CD14-positive monocyte (primary cell): ENCODE measurements around the gene PTPN12. TPM values are rescaled to one million over a fixed set of nuclear protein-coding genes. Genes with fewer than 3 reads are reported as not detected.
A peak's percentile ranks its signal among the peaks of the same experiment; 100 is the strongest.

Experiments
- DNase-seq, 3 donors: peaks; one replicate each; pipeline ENCODE4 v3.0.0-alpha.2; 2011 to 2022
- H2AFZ ChIP-seq: 2 replicates; pipeline ENCODE4 v1.6.0; 2012; ENCODE audit warnings: mild to moderate bottlenecking, low read depth, low read length, inconsistent platforms; ENCODE audit not compliant: insufficient read depth, poor library complexity, severe bottlenecking
- H3K27ac ChIP-seq, 2 donors: 1 replicate in 1 of 2; 2 replicates in 1 of 2; pipeline ENCODE4 v1.5.1; 2012 to 2013; ENCODE audit warnings: low read length in 2 of 2, control low read depth in 1 of 2, inconsistent platforms in 1 of 2, low read depth in 1 of 2, mild to moderate bottlenecking in 1 of 2
- H3K27me3 ChIP-seq, 2 donors: one replicate each; pipeline versions ENCODE4 v1.6.0 to v1.6.1; 2011 to 2013; ENCODE audit warnings: low read length in 2 of 2; ENCODE audit not compliant: control insufficient read depth in 2 of 2, insufficient read depth in 2 of 2
- H3K36me3 ChIP-seq, 2 donors: replicated peaks in 1 of 2; 1 replicate in 1 of 2; 2 replicates in 1 of 2; pipeline versions ENCODE4 v1.5.1 to v1.6.1; 2012 to 2013; ENCODE audit warnings: low read length in 2 of 2, control low read depth in 1 of 2, inconsistent platforms in 1 of 2, mild to moderate bottlenecking in 1 of 2; ENCODE audit not compliant: insufficient read depth in 2 of 2, control insufficient read depth in 1 of 2
- H3K4me1 ChIP-seq, 2 donors: 1 replicate in 1 of 2; 2 replicates in 1 of 2; pipeline versions ENCODE4 v1.5.1 to v1.6.1; 2012 to 2013; ENCODE audit warnings: low read length in 2 of 2, control low read depth in 1 of 2, inconsistent platforms in 1 of 2, mild to moderate bottlenecking in 1 of 2, moderate library complexity in 1 of 2; ENCODE audit not compliant: insufficient read depth in 2 of 2, control insufficient read depth in 1 of 2
- H3K4me2 ChIP-seq: replicated peaks from 2 replicates; pipeline ENCODE3; 2012; ENCODE audit warnings: low read length, moderate library complexity, mild to moderate bottlenecking; ENCODE audit not compliant: poor library complexity, severe bottlenecking; ENCODE audit errors: extremely low read depth
- H3K4me3 ChIP-seq, 3 experiments: fragments of 200-600 bp in 1 of 3; sonication (generic) in 1 of 3; replicated peaks in 1 of 3; 1 replicate in 2 of 3; 2 replicates in 1 of 3; pipeline ENCODE4 v1.5.1; 2011 to 2013; ENCODE audit warnings: low read length in 3 of 3, mild to moderate bottlenecking in 3 of 3, control low read depth in 2 of 3, low read depth in 2 of 3, inconsistent platforms in 1 of 3, moderate library complexity in 1 of 3
- H3K79me2 ChIP-seq: 2 replicates; pipeline ENCODE4 v1.6.0; 2012; ENCODE audit warnings: mild to moderate bottlenecking, control low read depth, inconsistent platforms, low read length, moderate library complexity; ENCODE audit not compliant: insufficient read depth
- H3K9ac ChIP-seq: 2 replicates; pipeline ENCODE4 v1.6.0; 2017; ENCODE audit warnings: low read length, mild to moderate bottlenecking; ENCODE audit not compliant: insufficient read depth, poor library complexity, severe bottlenecking
- H3K9me3 ChIP-seq, 2 donors: replicated peaks in 1 of 2; 1 replicate in 1 of 2; 2 replicates in 1 of 2; pipeline versions ENCODE4 v1.5.1 to v1.6.1; 2012 to 2013; ENCODE audit warnings: low read length in 2 of 2, control low read depth in 1 of 2; ENCODE audit not compliant: control insufficient read depth in 1 of 2, insufficient read depth in 1 of 2
- H4K20me1 ChIP-seq: 2 replicates; pipeline ENCODE4 v1.6.0; 2012; ENCODE audit warnings: mild to moderate bottlenecking, low read length, control low read depth, moderate library complexity; ENCODE audit not compliant: insufficient read depth
- H3K27ac Mint-ChIP-seq, 7 donors: one replicate each; pipeline ENCODE4 v1.8.0; 2020; ENCODE audit warnings: mild to moderate bottlenecking in 7 of 7, mixed read lengths in 7 of 7, moderate library complexity in 6 of 7, inconsistent platforms in 2 of 7
- H3K27me3 Mint-ChIP-seq, 3 donors: one replicate each; pipeline ENCODE4 v1.8.0; 2021 to 2022; ENCODE audit warnings: low read depth in 3 of 3, mild to moderate bottlenecking in 3 of 3, mixed read lengths in 3 of 3, moderate library complexity in 3 of 3, inconsistent platforms in 1 of 3
- H3K36me3 Mint-ChIP-seq, 2 donors: one replicate each; pipeline ENCODE4 v1.8.0; 2020; ENCODE audit warnings: mixed read lengths in 2 of 2, inconsistent platforms in 1 of 2, mild to moderate bottlenecking in 1 of 2
- H3K4me1 Mint-ChIP-seq: one replicate; pipeline ENCODE4 v1.8.0; 2020; ENCODE audit warnings: mild to moderate bottlenecking, mixed read lengths
- H3K4me3 Mint-ChIP-seq, 2 donors: one replicate each; pipeline ENCODE4 v1.8.0; 2020; ENCODE audit warnings: mild to moderate bottlenecking in 2 of 2, mixed read lengths in 2 of 2, moderate library complexity in 1 of 2
- H3K9me3 Mint-ChIP-seq, 7 donors: one replicate each; pipeline ENCODE4 v1.8.0; 2020 to 2022; ENCODE audit warnings: mixed read lengths in 7 of 7, mild to moderate bottlenecking in 6 of 7, moderate library complexity in 6 of 7, inconsistent platforms in 2 of 7
- WGBS: methylation state at CpG from one replicate; pipeline ENCODE4 v1.1.5; 2013; ENCODE audit warnings: missing lambda C conversion rate; ENCODE audit not compliant: insufficient coverage; 5-methylcytosine and 5-hydroxymethylcytosine counted together
- intact Hi-C, 2 donors: fragments of 100-400 bp; cut with micrococcal nuclease; formaldehyde crosslinking; loops; one replicate each; pipeline versions ENCODE4 v1.15.0 to v1.15.1; 2023
- polyA plus RNA-seq, 3 donors: library from polyadenylated mRNA; depleted of rRNA in 1 of 3; unstranded in 2 of 3; stranded (reverse) in 1 of 3; fragments of 300-500 nt in 2 of 3; fragments of >200 nt in 1 of 3; fragmentation: Illumina TruSeq in 2 of 3; gene quantifications; 1 replicate in 2 of 3; 2 replicates in 1 of 3; pipeline ENCODE4 v1.2.3, GENCODE V29; 2012 to 2021
- TF ChIP-seq, protein P1 (sequence below): fragments of 200-600 bp; IDR thresholded peaks from one replicate; pipeline ENCODE4 v1.8.0; 2022; ENCODE audit warnings: antibody characterized with exemption, mild to moderate bottlenecking

PTPN12 gene
- polyA plus RNA-seq, 3 donors, result 6.6 to 36.7 (median 11.8) TPM

DNA sequence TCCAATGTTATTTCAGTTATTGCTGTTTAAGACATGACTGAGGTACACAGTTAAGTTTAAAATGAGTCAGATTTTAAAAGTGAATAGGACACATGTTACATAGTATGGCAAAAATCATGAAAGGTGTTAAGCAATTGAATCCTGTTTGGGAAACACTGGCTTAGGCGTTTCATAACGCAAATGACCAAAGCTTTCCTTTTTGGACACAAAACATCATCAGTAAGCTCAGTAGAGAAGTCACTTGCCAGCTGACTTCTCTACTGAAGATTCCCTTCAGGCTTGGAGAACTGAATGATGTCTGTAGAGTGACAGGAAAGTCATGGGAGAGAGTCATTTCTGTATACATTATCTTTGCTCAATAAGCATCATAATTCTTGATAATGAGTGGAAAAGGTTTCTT is 94.7 kb downstream of the PTPN12 start:
- WGBS, result no CpG with 5 or more reads among the region's 2 CpGs
- Mint-ChIP-seq H3K4me1 (peaks cover 12% of the 10 kb centered on the region), H3K9me3 (no peaks in the 10 kb centered on the region), H3K27me3 (no peaks in the 10 kb centered on the region), H3K4me3 (no peak overlapping the region), H3K27ac (peak overlapping the region in 1 of 7 donors; percentile 5), H3K36me3 (peaks cover 42 to 73% of the 10 kb centered on the region in 2 donors)
- no peak overlapping the region for H3K9ac ChIP-seq
- peak; percentile 12 to 45 (median 34) for DNase-seq
- TF ChIP-seq, protein P1, sequence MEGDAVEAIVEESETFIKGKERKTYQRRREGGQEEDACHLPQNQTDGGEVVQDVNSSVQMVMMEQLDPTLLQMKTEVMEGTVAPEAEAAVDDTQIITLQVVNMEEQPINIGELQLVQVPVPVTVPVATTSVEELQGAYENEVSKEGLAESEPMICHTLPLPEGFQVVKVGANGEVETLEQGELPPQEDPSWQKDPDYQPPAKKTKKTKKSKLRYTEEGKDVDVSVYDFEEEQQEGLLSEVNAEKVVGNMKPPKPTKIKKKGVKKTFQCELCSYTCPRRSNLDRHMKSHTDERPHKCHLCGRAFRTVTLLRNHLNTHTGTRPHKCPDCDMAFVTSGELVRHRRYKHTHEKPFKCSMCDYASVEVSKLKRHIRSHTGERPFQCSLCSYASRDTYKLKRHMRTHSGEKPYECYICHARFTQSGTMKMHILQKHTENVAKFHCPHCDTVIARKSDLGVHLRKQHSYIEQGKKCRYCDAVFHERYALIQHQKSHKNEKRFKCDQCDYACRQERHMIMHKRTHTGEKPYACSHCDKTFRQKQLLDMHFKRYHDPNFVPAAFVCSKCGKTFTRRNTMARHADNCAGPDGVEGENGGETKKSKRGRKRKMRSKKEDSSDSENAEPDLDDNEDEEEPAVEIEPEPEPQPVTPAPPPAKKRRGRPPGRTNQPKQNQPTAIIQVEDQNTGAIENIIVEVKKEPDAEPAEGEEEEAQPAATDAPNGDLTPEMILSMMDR, result no peak
- no peak overlapping the region for H2AFZ ChIP-seq
- peaks cover 62% of the 10 kb centered on the region for H4K20me1 ChIP-seq
- peaks cover 4 to 12% of the 10 kb centered on the region in 2 donors for H3K4me1 ChIP-seq
- intact Hi-C loops, result no loop called here
- H3K4me3 ChIP-seq, result no peak overlapping the region
- no peak overlapping the region for H3K4me2 ChIP-seq
- H3K27me3 ChIP-seq, result no peaks in the 10 kb centered on the region
- peak overlapping the region in 1 of 2 donors; percentile 30 for H3K27ac ChIP-seq
- H3K79me2 ChIP-seq, result peaks cover 22% of the 10 kb centered on the region
- H3K36me3 ChIP-seq, result peaks cover 57 to 93% of the 10 kb centered on the region in 2 donors
- H3K9me3 ChIP-seq, result no peaks in the 10 kb centered on the region

DNA sequence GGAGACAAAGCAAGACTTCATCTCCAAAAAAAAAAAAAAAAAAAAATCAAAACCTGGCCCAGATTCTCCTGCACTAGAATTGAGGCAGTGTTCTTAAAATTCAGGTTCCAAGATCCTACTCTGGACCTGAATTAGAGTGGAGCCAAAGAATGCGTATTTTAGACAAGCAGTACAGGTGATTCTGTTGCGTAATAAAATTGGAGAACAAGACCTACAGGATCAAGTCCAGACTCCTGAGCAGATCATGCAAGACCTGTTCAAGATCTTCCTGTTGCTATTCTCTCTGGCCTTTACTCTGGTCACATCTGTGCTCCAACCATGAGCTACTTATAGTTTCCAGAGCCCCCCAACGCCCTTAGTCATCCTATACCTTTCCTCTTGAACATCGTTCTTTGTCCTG is 107.7 kb downstream of the PTPN12 start:
- Histone ChIP-seq H3K79me2 (no peaks in the 10 kb centered on the region), H3K27ac (no peak overlapping the region), H4K20me1 (peaks cover 7% of the 10 kb centered on the region), H3K4me1 (no peaks in the 10 kb centered on the region), H3K9ac (no peak overlapping the region), H3K36me3 (peaks cover 61 to 86% of the 10 kb centered on the region in 2 donors), H3K27me3 (no peaks in the 10 kb centered on the region), H3K9me3 (no peaks in the 10 kb centered on the region), H2AFZ (no peak overlapping the region), H3K4me2 (no peak overlapping the region), H3K4me3 (no peak overlapping the region)
- H3K27ac Mint-ChIP-seq, result peak overlapping the region in 1 of 7 donors; percentile 60
- H3K27me3 Mint-ChIP-seq, result peaks cover 0 to 2% (median 0%) of the 10 kb centered on the region in 3 donors
- DNase-seq, result no peak
- no peaks in the 10 kb centered on the region for H3K4me1 Mint-ChIP-seq
- no peaks in the 10 kb centered on the region for H3K9me3 Mint-ChIP-seq
- WGBS, result 95% methylated on average over 4 of the region's 4 CpGs
- TF ChIP-seq, protein P1, result no peak
- H3K36me3 Mint-ChIP-seq, result peaks cover 43 to 80% of the 10 kb centered on the region in 2 donors
- no peak overlapping the region for H3K4me3 Mint-ChIP-seq
- intact Hi-C loops, result no loop called here
